HG03378 (cell line): Measurements from ENCODE around the gene ERF.

ENCODE experiments used
- ATAC-seq: cut with Tn5 transposase; IDR thresholded peaks from one replicate; pipeline ENCODE4 v1.9.1; 2021; ENCODE audit warnings: mild to moderate bottlenecking, moderate library complexity; ENCODE audit not compliant: unreplicated experiment

Gene ERF

GRCh38 chr19:42255766-42256745 lies 1.1 kb upstream of the ERF start:
- ATAC-seq: no peak

GRCh38 chr19:42254089-42254849 lies 659 bp downstream of the ERF start:
- ATAC-seq: no peak

GRCh38 chr19:42253245-42254088 lies 1.5 kb downstream of the ERF start:
- no peak for ATAC-seq

DNA sequence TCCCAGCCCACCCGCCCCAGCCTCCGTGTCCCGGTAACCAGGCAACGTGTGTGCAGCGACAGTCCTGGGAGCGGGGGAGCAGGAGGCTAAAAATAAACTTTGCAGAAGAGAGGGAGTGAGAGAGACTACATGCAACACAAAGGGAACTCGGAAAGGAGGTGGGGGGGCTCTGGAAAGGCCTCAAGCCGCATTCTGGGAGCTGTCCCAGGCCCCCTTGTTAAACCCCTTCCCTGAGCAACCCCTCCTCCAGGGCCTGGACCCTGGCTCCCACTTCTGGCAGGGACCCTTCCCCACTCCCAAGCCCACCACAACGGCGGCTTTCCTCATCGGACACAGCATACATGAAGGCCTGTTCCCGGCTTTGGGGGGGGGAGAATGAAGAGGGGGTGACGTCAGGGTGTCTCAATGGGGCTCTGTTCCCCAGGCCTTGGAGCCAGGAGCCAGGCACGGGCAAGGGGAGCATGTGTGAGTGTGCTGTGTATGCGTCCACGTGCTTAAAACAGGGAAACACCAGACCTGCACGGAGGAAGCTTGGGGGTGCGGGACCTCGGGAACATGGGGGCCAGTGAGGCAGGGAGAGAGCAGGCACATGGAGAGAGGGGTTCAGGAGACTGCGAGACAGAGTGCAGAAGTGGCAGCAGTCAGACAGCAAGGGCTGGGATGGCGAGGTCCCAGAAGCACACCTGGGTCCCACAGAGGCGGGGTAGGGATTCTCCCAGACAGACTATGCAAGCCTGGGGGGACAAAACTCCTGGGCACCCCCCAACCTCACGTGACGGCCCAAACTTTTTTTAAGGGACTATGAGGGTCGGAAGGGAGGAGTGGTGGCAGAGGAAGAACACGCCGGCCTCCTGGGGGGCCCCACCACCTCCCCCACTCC lies 2.3 kb downstream of the ERF start:
- ATAC-seq: no peak

DNA sequence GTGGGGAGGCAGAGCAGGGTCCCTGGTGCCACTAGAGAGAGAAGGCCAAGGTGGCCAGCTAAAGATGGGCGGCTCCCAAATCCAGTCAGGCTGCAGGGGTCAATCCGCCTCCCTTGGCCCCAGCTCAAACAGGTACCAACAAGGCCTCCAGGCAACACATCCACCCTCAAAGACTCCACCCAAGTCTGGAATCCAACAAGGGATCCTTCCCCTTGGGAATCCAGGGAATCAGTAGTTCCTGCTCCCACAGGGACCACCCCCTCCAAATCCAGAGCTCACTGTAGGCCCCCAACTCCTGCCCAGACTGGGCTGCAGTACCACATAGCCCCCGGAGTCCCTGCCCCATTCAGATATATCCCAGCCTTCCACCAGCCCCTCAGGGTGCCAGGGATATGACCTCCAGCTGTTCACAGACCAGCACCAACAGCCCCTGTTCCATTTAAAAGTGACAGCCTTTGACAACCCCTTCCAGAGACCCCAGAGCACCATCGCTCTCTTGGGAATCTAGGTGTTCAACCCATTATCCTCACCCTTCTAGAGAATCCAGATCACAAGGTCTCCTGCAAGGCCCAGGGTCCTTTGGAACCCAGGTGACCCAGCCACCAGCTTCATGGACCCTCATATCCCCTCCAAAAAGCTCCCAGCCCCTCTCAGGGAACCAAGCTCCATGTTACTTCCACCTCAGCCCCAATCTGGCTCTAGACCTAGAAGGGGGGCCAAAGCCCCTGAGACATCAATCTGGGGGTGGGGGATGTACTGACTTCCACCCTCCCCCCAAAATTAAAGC lies 3.2 kb downstream of the ERF start:
- ATAC-seq: no peak

DNA sequence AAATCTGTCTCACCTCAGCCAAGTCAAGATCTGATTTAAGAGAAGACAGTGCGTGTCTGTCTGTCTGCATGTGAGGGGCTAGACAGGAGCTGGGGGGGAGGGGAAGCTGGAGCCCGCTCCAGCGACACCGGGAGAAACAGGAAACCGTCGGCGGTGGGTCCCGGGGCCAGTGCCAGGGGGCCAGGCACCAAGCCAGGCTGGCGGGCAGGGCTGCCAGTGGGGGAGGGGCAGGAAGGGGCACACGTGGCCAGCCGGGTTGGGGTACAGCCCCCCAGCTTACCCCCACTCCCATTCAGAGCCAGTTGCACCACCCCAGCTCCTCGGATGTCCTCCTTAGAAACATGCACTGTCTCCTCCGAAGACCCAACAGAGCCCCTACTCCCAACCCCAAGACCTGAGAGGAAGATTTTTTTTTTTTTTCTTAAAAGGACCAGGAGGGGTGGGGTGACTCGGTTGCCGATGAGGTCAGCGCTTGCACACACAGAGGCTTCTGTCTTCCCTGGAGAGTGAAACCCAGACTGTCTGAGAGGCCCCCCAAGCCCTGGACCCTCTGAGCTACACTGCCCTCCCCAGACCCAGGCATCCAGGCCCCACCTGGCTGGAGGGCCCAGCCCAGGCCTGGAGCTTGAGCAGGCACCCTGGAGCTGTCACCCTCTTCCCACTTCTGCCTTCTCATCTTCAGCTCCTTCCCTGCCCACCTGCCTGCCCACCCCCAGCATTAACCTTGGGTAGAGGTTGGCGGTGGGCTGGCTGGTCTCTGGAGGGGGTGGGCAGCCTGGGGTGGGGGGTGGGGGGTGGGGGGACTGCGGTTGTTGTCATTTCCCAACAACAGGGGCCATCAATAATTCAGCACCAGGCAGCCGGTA lies 4.0 kb downstream of the ERF start:
- ATAC-seq: no peak

DNA sequence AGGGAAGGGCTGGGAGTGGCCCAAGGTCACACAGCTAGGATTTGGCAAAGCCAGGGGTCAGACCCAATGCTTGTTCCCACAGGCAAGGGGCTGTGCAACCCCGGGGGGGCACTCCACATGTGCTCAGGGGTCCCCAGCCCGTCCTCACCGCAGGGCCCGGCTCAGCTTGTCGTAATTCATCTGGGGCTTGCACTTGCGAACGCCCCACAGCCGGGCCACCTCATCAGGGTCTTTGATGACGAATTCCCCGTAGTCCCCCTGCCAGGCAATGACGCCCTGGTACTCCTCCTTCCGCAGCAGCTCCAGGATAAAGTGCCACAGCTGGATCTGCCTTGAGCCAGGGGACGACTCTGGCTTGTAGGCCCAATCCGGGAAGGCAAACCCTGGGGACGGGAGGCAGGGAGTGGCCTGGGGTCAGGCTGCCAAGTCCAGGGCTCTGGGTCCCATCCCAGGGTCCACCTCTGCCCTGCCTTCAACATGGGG lies 4.7 kb downstream of the ERF start:
- no peak for ATAC-seq

- no peak for ATAC-seq
Measured at GRCh38 chr19:42249769-42250168, 5.2 kb downstream of the ERF start.

DNA sequence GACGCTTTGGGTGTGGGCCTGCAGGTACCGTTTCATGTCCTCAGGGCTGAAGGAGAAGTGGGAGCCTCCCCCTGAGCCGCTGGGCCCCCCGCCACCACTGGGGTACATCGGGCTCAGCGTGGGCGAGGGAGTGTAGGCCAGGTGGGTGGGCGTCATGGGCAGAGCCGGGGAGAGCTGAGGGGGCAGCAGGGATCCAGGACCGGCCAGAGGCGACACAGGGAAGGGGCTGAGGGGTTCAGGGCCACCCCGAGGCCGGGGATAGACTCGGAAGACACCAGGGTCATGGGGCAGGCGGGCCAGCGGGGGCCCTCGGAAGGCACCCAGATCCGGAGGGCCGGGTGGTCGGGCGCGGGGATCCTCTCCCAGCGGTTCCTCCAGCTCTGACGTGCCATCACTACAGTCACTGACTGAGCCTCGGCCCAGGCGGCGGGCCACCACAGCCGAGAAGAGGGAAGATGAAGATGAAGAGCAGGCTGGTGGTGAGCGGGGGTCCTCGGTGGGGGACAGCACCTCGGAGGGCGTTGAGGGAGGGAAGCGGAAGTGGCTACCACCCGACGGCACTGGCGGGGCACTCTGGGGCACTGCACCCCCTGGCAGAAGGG lies 5.7 kb downstream of the ERF start:
- no peak for ATAC-seq

DNA sequence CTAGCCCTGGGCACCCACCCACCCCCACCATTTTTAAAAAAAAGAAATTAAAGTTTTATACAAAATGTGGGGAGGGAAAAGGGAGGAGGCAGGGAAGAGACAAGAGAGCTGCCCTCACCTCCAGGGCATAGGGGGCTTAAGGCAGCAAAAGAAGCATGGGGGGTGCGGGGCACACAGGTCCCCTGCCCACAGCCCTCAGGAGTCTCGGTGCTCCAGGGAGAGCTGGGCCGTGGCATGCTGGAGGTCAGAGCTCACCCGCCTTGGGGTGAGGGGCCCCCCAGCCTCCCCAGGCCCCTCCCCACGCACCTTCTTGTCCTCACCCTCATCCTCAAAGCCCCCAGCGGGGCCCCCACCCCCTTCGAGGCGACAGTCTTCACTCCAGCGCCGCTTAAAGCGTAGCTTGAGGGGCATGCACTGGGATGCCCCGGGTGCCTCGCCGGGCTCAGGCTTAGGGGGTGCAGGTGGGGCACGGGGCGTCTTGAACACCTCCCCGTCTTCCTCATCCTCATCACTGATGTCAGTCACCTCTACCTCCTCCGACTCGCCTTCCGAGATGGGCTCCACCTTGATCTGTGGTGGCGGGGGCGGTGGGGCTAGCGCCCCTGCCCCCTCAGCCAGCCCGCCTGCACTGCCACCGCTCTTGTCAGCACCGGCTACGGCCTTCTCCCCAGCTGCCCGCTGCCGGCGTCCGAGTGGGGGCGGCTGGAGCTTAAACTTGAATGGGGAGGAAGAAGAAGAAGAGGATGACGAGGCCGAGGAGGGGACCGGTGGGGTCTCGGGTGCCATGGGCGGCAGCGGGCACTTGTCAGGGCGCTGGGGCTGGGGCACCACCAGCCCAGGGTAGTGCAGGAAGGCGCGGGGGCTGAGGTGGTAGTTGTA lies 6.4 kb downstream of the ERF start:
- no peak for ATAC-seq

GRCh38 chr19:42247640-42248199 lies 7.2 kb downstream of the ERF start:
- no peak for ATAC-seq

GRCh38 chr19:42246922-42247639 lies 7.8 kb downstream of the ERF start:
- ATAC-seq: no peak

DNA sequence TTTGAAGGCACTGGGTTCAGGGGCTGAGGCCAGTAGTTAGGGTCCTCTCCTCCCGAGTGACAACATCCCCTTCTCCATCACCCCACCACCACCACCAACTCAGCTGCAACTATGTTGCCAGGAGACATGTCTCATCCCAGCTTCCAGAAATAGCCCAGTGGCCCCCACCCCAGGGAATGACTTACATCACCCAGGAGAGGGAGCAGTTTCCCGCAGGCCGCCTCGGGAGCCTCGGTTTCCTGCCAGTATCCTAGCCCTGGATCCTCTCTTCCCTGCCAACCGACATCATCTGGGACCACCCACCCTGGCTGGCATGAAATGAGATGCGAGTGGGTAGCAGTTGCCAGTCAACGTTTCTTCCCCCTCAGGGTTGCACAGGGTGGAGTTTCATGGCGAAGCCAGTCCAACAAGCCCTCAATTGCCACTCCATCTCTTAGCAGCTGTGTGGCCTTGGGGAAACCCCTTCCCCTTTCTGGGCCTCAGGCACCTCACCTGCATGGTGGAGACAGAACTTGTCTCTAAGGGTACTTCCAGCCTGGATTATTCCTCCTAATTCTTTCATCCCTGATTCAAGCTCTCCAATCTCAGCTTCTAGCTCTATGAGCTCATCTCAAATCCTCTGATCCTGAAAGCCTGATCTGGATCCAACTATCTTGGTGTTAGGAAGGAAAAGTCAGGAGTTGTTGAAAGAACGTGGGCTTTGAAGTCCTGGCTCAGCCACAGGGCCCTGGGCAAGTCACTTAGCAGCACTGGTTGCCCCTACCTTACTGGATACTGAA lies 8.6 kb downstream of the ERF start:
- no peak for ATAC-seq

- no peak for ATAC-seq
Measured at GRCh38 chr19:42245231-42245630, 9.7 kb downstream of the ERF start.
